ENCODE results near the gene EPC2.

Gene EPC2

DNA sequence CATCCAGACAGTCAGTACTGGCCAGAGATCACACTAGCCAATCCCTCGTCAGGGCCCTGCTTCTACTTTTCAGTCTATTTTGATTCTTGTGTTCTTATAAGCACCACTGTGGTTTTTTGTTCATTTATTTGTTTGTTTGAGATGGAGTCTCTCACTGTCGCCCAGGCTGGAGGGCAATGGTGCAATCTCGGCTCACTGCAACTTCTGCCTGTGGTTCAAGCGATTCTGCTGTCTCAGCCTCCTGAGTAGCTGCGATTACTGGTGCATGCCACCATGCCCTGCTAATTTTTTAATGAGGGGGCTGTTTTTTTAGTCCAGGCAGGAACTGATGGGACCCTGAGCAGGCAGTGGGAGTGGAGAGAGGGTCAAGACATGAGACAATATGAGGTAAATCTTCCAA lies 165.5 kb downstream of the EPC2 start:
- DNase-seq (ENCODE audit: low spot score): no peak

DNA sequence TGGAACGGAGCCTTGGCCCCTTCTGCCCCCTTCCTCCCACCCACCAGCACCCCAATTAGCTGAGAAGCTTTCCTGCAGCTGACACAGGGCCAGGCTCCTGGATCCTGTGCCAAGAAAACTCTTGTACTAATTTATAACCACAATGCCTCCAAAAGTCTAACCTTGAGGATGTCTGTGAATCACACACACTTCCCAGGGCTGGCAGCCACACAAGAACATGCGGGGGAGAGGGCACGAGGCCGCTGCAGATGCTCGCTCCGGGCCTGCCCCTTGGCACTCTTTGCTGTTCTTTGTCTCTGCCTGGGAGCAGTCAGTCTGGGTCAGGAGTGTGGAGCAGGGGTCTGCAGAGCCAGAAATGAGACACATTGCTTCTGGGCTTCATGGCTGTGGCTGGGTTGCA lies 167.8 kb downstream of the EPC2 start:
- DNase-seq (ENCODE audit: low spot score): peak; percentile 53

DNA sequence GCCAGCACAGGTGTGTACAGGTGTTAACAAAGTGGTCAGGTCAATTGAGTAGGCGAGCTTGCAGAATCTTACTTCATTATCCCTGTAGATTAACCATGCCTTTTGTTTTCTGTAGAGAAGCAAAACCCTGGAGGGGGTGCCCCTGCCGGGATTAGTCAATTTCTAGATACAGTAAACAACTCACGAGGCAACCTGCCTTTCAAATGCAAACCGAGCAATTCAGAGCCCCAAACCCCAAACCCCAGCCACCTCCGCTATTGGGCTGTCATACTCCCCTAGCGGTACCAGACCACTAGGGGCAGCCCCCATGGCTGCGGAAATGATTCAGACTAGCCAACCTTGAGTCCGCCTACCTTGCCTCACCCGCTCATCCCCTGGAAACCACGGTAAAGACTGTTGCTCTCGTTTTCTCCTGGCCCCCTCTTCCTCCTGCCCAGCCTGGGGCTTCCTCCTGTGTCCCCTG lies 169.1 kb downstream of the EPC2 start:
- no peak for DNase-seq (ENCODE audit: low spot score)

DNA sequence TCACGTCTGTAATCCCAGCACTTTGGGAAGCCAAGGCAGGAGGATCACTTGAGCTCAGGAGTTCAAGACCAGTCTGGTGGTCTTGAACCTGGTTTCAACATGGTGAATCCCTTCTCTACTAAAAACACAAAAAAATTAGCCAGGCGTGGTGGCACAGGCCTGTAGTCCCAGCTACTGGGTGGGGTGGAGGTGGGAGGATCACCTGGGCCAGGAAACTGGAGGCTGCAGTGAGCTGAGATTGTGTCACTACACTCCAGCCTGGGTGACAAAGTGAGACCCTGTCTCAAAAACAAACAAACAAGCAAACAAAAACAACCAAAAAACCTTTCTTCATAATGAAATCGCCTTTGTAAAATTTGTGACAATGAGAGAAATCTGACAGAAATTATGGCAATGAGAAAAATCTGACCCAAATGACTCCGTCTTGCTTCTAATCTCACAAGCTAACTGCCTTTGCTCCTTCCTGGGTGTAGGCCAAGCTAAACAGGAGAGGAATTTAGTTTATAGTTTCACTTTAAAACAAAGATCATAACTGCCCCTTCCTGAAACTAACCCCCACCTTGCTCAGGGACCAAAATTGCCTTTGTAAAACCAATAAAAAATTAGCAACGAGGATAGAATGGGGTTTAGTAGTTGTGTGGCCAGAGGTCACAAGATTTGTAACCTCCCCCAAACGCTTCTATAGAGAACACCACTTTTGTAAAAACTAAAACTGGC lies 169.8 kb downstream of the EPC2 start:
- no peak for DNase-seq (ENCODE audit: low spot score)

DNA sequence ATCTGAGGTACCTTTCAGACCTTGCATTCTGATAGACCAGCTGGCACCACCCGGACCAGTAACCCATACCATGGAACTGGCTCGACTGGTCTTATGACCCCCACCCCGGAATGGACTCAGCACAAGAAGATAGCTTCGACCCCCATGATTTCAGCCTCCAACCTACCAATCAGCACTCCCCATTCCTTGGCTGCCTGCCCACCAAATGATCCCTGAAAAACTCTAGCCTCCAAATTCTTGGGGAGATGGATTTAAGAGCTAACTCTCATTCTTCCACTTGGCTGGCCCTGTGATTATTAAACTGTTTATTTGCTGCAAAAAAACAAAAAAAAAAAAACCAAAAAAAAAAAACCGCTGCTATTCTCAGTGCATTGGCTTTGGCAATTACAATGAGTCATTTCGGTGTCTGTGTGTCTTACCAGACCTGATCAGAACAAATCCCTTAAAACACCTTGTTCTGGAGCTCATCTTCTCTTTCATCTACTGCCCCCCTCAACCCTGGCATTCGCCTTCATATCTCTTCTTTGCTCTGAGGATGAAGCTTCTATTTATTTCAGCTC lies 170.4 kb downstream of the EPC2 start:
- no peak for DNase-seq (ENCODE audit: low spot score)

GRCh38 chr2:148816176-148816575 lies 171.6 kb downstream of the EPC2 start:
- no peak for DNase-seq (ENCODE audit: low spot score)

- no peak for DNase-seq (ENCODE audit: low spot score)
Measured at GRCh38 chr2:148817210-148817708, 172.7 kb downstream of the EPC2 start.

GRCh38 chr2:148819019-148819585 lies 174.6 kb downstream of the EPC2 start:
- no peak for DNase-seq (ENCODE audit: low spot score)

GRCh38 chr2:148824190-148824589 lies 179.6 kb downstream of the EPC2 start:
- DNase-seq (ENCODE audit: low spot score): no peak

GRCh38 chr2:148826791-148827190 lies 182.2 kb downstream of the EPC2 start:
- DNase-seq (ENCODE audit: low spot score): no peak

DNA sequence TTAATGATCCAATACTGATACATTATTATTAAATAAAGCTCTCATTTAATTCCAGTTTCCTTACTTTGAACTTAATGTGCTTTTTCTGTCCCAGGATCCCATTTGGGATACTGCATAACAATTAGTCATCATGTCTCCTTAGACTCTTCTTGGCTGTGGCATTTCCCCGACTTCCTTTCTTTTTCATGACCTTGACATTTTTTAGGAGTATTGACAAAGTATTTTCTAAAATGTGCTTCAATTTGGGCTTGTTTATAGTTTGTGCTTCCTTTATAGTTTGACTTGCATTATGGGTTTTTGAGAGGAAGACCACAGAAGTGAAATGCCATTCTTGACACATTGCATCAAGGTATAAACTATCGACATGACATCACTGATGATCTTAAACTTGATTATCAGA lies 184.4 kb downstream of the EPC2 start:
- no peak for DNase-seq (ENCODE audit: low spot score)

DNA sequence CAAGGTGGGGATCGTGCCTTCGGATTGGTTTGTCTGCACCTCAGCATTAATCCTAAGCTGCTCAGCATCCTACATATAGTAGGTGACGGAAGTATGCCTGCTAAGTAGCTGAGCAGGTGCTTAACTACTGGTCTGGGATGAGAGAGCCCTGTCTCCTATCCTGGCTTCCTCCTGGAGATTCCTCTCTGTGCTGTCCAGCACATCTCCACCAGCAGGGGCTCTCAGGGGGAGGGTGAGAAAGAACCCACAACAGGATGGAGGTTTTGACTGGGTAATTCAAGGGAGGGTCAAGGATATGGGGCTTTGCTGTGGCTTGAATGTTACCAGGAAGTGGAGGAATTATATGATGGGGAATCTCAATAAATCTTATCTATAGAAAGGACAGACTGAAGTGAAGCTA lies 185.1 kb downstream of the EPC2 start:
- no peak for DNase-seq (ENCODE audit: low spot score)

- no peak for DNase-seq (ENCODE audit: low spot score)
Measured at GRCh38 chr2:148832637-148833036, 188.1 kb downstream of the EPC2 start.
